Activated CD8-positive, alpha-beta T cell treated with anti-CD3 and anti-CD28 coated beads for 36 hours (primary cell): ENCODE data around the gene PPIG. TPM values are rescaled to one million over a fixed set of nuclear protein-coding genes. Genes with fewer than 3 reads are reported as not detected.
"Not testable (repeated sequence)": the region's sequence is repeated elsewhere in the genome, so short reads cannot be mapped to it uniquely, and the experiment has no call there.

ENCODE experiments used
- ATAC-seq: fragments of 200-7000 bp; cut with Tn5 transposase; one replicate; pipeline ENCODE4 v1.10.0; 2021; ENCODE audit warnings: mild to moderate bottlenecking, moderate library complexity
- CTCF ChIA-PET: fragments of 350-600 bp; sonication (Branson Sonifier 250); formaldehyde crosslinking; loops from one replicate; lab custom pipeline; 2021; ENCODE audit warnings: antibody characterized with exemption; lab: Charles Lee
- POLR2A ChIA-PET: fragments of 350-600 bp; sonication (Branson Sonifier 250); formaldehyde crosslinking; loops from one replicate; lab custom pipeline; 2021; ENCODE audit warnings: antibody characterized with exemption; lab: Charles Lee
- DNase-seq: peaks from one replicate; pipeline ENCODE4 v3.0.0-alpha.2; 2020
- H3K27ac Mint-ChIP-seq: one replicate; pipeline ENCODE4 v1.8.0; 2021; ENCODE audit warnings: mild to moderate bottlenecking, mixed read lengths
- H3K27me3 Mint-ChIP-seq: one replicate; pipeline ENCODE4 v1.8.0; 2021; ENCODE audit warnings: mixed read lengths
- H3K36me3 Mint-ChIP-seq: one replicate; pipeline ENCODE4 v1.8.0; 2021; ENCODE audit warnings: low read depth, mixed read lengths
- H3K4me1 Mint-ChIP-seq: one replicate; pipeline ENCODE4 v1.8.0; 2021; ENCODE audit warnings: low read depth, mixed read lengths
- H3K4me3 Mint-ChIP-seq: one replicate; pipeline ENCODE4 v1.8.0; 2021; ENCODE audit warnings: mild to moderate bottlenecking, moderate library complexity, mixed read lengths
- H3K9me3 Mint-ChIP-seq: one replicate; pipeline ENCODE4 v1.8.0; 2021; ENCODE audit warnings: mixed read lengths
- intact Hi-C: fragments of 100-400 bp; cut with micrococcal nuclease; formaldehyde crosslinking; loops from one replicate; pipeline ENCODE4 v1.10.0; 2022
- total RNA-seq, 2 experiments: library from RNA; stranded (reverse); gene quantifications; one replicate each; pipeline ENCODE4 v1.2.3, GENCODE V29; 2021
- TF ChIP-seq, protein P1 (sequence below): fragments of 200-600 bp; IDR thresholded peaks from one replicate; pipeline ENCODE4 v1.8.0; 2022; ENCODE audit warnings: antibody characterized with exemption, mild to moderate bottlenecking

PPIG gene
- total RNA-seq, 2 experiments from 2014 or later, result 54.9 to 62.0 TPM

GRCh38 chr2:169609264-169609663 lies 25.1 kb downstream of the PPIG start:
- no peak overlapping the region for H3K27ac Mint-ChIP-seq
- TF ChIP-seq, protein P1, sequence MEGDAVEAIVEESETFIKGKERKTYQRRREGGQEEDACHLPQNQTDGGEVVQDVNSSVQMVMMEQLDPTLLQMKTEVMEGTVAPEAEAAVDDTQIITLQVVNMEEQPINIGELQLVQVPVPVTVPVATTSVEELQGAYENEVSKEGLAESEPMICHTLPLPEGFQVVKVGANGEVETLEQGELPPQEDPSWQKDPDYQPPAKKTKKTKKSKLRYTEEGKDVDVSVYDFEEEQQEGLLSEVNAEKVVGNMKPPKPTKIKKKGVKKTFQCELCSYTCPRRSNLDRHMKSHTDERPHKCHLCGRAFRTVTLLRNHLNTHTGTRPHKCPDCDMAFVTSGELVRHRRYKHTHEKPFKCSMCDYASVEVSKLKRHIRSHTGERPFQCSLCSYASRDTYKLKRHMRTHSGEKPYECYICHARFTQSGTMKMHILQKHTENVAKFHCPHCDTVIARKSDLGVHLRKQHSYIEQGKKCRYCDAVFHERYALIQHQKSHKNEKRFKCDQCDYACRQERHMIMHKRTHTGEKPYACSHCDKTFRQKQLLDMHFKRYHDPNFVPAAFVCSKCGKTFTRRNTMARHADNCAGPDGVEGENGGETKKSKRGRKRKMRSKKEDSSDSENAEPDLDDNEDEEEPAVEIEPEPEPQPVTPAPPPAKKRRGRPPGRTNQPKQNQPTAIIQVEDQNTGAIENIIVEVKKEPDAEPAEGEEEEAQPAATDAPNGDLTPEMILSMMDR, result no peak
- intact Hi-C loops, result no loop called here
- H3K4me3 Mint-ChIP-seq, result no peak overlapping the region
- ATAC-seq (no peak), DNase-seq (no peak)
- CTCF ChIA-PET, result no interaction called here
- peaks cover 62% of the 10 kb centered on the region for H3K36me3 Mint-ChIP-seq
- no peaks in the 10 kb centered on the region for H3K27me3 Mint-ChIP-seq
- POLR2A ChIA-PET, result no interaction called here
- peaks cover 2% of the 10 kb centered on the region for H3K4me1 Mint-ChIP-seq
- H3K9me3 Mint-ChIP-seq, result no peaks in the 10 kb centered on the region

GRCh38 chr2:169613876-169614275 lies 29.7 kb downstream of the PPIG start:
- TF ChIP-seq, protein P1, result no peak
- Mint-ChIP-seq H3K27ac (no peak overlapping the region), H3K36me3 (peaks cover 87% of the 10 kb centered on the region), H3K9me3 (peaks cover 10% of the 10 kb centered on the region), H3K4me1 (peaks cover 15% of the 10 kb centered on the region), H3K4me3 (no peak overlapping the region), H3K27me3 (no peaks in the 10 kb centered on the region)
- CTCF ChIA-PET, result interaction anchor here (0.9 to 1.6 kb wide), 3 partner anchors 14 to 176 kb away, joined by 3 to 4 read pairs (median 3); no protein-coding TSS in a partner anchor
- intact Hi-C loops, result no loop called here
- DNase-seq (no peak), ATAC-seq (no peak)
- POLR2A ChIA-PET, result no interaction called here

DNA sequence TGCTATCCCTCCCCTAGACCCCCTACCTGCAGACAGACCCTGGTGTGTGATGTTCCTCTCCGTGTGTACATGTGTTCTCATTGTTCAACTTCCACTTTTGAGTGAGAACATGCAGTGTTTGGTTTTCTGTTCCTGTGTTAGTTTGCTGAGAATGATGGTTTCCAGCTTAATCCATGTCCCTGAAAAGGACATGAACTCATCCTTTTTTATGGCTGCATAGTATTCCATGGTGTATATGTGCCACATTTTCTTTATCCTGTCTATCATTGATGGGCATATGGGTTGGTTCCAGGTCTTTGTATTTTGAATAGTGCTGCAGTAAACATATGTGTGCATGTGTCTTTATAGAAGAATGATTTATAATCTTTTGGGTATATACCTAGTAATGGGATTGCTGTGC lies 31.8 kb downstream of the PPIG start:
- H3K27me3 Mint-ChIP-seq, H3K4me3 Mint-ChIP-seq, CTCF ChIA-PET, POLR2A ChIA-PET, ATAC-seq, H3K27ac Mint-ChIP-seq, intact Hi-C loops, DNase-seq: not testable (repeated sequence)
- H3K4me1 Mint-ChIP-seq, result peaks cover 24% of the 10 kb centered on the region
- H3K9me3 Mint-ChIP-seq, result peaks cover 10% of the 10 kb centered on the region
- H3K36me3 Mint-ChIP-seq, result peaks cover 83% of the 10 kb centered on the region

GRCh38 chr2:169619946-169620345 lies 35.8 kb downstream of the PPIG start:
- H3K27ac Mint-ChIP-seq, result no peak overlapping the region
- intact Hi-C loops, result no loop called here
- H3K4me1 Mint-ChIP-seq, result peaks cover 24% of the 10 kb centered on the region

DNA sequence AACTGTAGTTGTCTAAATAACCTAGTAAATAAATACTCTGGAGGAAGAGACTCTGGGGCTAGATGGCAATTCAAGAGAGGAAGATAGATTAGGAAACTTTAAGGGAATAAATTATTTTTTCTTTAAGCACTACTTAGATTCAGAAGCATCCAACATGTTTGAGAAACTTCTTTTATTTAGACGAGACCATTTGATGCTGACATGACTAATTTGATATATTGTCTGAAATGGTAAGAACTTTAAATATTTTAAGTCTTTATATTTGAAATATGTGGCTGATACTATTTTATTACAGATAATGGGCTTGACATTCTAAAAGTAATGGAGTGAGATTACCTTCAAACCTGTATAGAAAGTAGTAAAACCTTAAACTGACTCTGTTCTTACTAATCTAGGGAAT lies 36.4 kb downstream of the PPIG start:
- peaks cover 24% of the 10 kb centered on the region for H3K4me1 Mint-ChIP-seq
- no peak overlapping the region for H3K27ac Mint-ChIP-seq
- ChIA-PET POLR2A (no interaction called here), CTCF (no interaction called here)
- TF ChIP-seq, protein P1, result no peak
- intact Hi-C loops, result no loop called here
- no peak for DNase-seq
- ATAC-seq, result no peak
- H3K36me3 Mint-ChIP-seq, result peaks cover 62% of the 10 kb centered on the region
- peaks cover 8% of the 10 kb centered on the region for H3K9me3 Mint-ChIP-seq
- H3K27me3 Mint-ChIP-seq, result no peaks in the 10 kb centered on the region
- H3K4me3 Mint-ChIP-seq, result no peak overlapping the region

More at GRCh38 chr2:169619946-169620345, 35.8 kb downstream of the PPIG start:
- ATAC-seq (no peak), DNase-seq (no peak)
- TF ChIP-seq, protein P1, result no peak
- Mint-ChIP-seq H3K9me3 (peaks cover 10% of the 10 kb centered on the region), H3K27me3 (no peaks in the 10 kb centered on the region), H3K36me3 (peaks cover 65% of the 10 kb centered on the region), H3K4me3 (no peak overlapping the region)
- POLR2A ChIA-PET, result no interaction called here
- CTCF ChIA-PET, result no interaction called here
